Effector CD4-positive, alpha-beta T cell (primary cell): ENCODE results near the gene FAT2.
"Not testable (repeated sequence)": the region's sequence is repeated elsewhere in the genome, so short reads cannot be mapped to it uniquely, and the experiment has no call there.

Experiments
- DNase-seq: peaks from one replicate; pipeline ENCODE4 v3.0.0-alpha.2; 2020

FAT2 gene

GRCh38 chr5:151612689-151613427, 21.7 kb upstream of the FAT2 start:
- peak; percentile 20 for DNase-seq

- no peak for DNase-seq
Observed at GRCh38 chr5:151611127-151611775, 20.1 kb upstream of the FAT2 start.

GRCh38 chr5:151608522-151608921, 17.4 kb upstream of the FAT2 start:
- no peak for DNase-seq

GRCh38 chr5:151607304-151607703, 16.2 kb upstream of the FAT2 start:
- DNase-seq = no peak

- DNase-seq = no peak
Observed at GRCh38 chr5:151605559-151605958, 14.4 kb upstream of the FAT2 start.

- DNase-seq = no peak
Observed at GRCh38 chr5:151602806-151603205, 11.7 kb upstream of the FAT2 start.

GRCh38 chr5:151601391-151601790, 10.3 kb upstream of the FAT2 start:
- DNase-seq = no peak

- DNase-seq = no peak
Observed at GRCh38 chr5:151600069-151600665, 9.0 kb upstream of the FAT2 start.

- no peak for DNase-seq
Observed at GRCh38 chr5:151598984-151599383, 7.9 kb upstream of the FAT2 start.

GRCh38 chr5:151598549-151598948, 7.4 kb upstream of the FAT2 start:
- DNase-seq = no peak

- no peak for DNase-seq
Observed at GRCh38 chr5:151597749-151598148, 6.6 kb upstream of the FAT2 start.

GRCh38 chr5:151596828-151597539, 5.9 kb upstream of the FAT2 start:
- no peak for DNase-seq

GRCh38 chr5:151595411-151595826, 4.3 kb upstream of the FAT2 start:
- DNase-seq = no peak

- no peak for DNase-seq
Observed at GRCh38 chr5:151592855-151593408, 1.8 kb upstream of the FAT2 start.

- DNase-seq = no peak
Observed at GRCh38 chr5:151589878-151590570, 1.1 kb downstream of the FAT2 start.

- DNase-seq = no peak
Observed at GRCh38 chr5:151587796-151588555, 3.2 kb downstream of the FAT2 start.

- DNase-seq = no peak
Observed at GRCh38 chr5:151585970-151586369, 5.2 kb downstream of the FAT2 start.

- DNase-seq = not testable (repeated sequence)
Observed at GRCh38 chr5:151585344-151585743, 5.8 kb downstream of the FAT2 start.

- no peak for DNase-seq
Observed at GRCh38 chr5:151584057-151584937, 6.8 kb downstream of the FAT2 start.

GRCh38 chr5:151581812-151582583, 9.1 kb downstream of the FAT2 start:
- DNase-seq = no peak
